Astrocyte (in vitro differentiated cells and primary cell): ENCODE data around the gene CDH20.

ENCODE experiments used
- CTCF ChIP-seq: IDR thresholded peaks from 2 replicates; pipeline ENCODE4 v1.5.1; 2011; ENCODE audit warnings: low read depth, mild to moderate bottlenecking, inconsistent platforms, low read length, moderate library complexity; ENCODE audit not compliant: insufficient read depth
- EZH2 ChIP-seq: IDR thresholded peaks from 2 replicates; pipeline ENCODE4 v1.6.1; 2012; ENCODE audit warnings: mild to moderate bottlenecking, low read length, inconsistent platforms; ENCODE audit not compliant: insufficient read depth

- no peak for TF ChIP-seq CTCF
- no peak for TF ChIP-seq EZH2
These were observed 262.5 kb downstream of the CDH20 start for GRCh38 chr18:61595615-61596251.
